Adrenal gland (tissue), 12 donors: ENCODE measurements around the gene FAM240A. TPM values are rescaled to one million over a fixed set of nuclear protein-coding genes. Genes with fewer than 3 reads are reported as not detected.

ENCODE experiments used
- DNase-seq, 7 donors: peaks; one replicate each; pipeline ENCODE4 v3.0.0-alpha.2; 2019 to 2020
- H3K27ac ChIP-seq, 5 donors: fragments of 200-600 bp; sonication (generic) in 4 of 5; 1 replicate in 3 of 5; 2 replicates in 2 of 5; pipeline versions ENCODE4 v1.5.1 to v1.8.0; 2016 to 2020; ENCODE audit warnings: mild to moderate bottlenecking in 1 of 5
- H3K27me3 ChIP-seq: fragments of 200-600 bp; 2 replicates; pipeline ENCODE4 v1.8.0; 2021
- H3K36me3 ChIP-seq, 2 donors: fragments of 200-600 bp; replicated peaks in 1 of 2; 1 replicate in 1 of 2; 2 replicates in 1 of 2; pipeline versions ENCODE4 v1.5.1 to v1.8.0; 2018 to 2022
- H3K4me1 ChIP-seq, 2 donors: fragments of 200-600 bp; replicated peaks in 1 of 2; 1 replicate in 1 of 2; 2 replicates in 1 of 2; pipeline versions ENCODE4 v1.5.1 to v1.8.0; 2018 to 2021
- H3K4me3 ChIP-seq, 4 donors: fragments of 200-600 bp; sonication (generic) in 3 of 4; one replicate each; pipeline ENCODE4 v1.5.1; 2016 to 2018
- H3K9me3 ChIP-seq, 3 donors: fragments of 200-600 bp; sonication (generic) in 1 of 3; replicated peaks in 1 of 3; 1 replicate in 2 of 3; 2 replicates in 1 of 3; pipeline versions ENCODE4 v1.5.1 to v1.8.0; 2016 to 2021
- CTCF ChIP-seq, 6 experiments: fragments of 450-650 bp in 4 of 6; fragments of 200-600 bp in 2 of 6; sonication (generic) in 1 of 6; IDR thresholded peaks; 1 replicate in 5 of 6; 2 replicates in 1 of 6; pipeline versions ENCODE4 v1.5.1 to v1.8.0; 2016 to 2021; ENCODE audit warnings: antibody characterized with exemption in 6 of 6, mild to moderate bottlenecking in 2 of 6, moderate library complexity in 1 of 6
- POLR2A ChIP-seq, 2 donors: fragments of 450-650 bp; IDR thresholded peaks; one replicate each; pipeline ENCODE4 v1.6.1; 2017; ENCODE audit warnings: antibody characterized with exemption in 2 of 2, mild to moderate bottlenecking in 2 of 2, moderate library complexity in 1 of 2
- WGBS, 4 donors: extraction: QIAGEN DNeasy Blood & Tissue Kit in 2 of 4; methylation state at CpG; one replicate each; pipeline versions ENCODE4 v1.1.5 to v1.1.7; 2013 to 2017; 5-methylcytosine and 5-hydroxymethylcytosine counted together
- intact Hi-C, 2 donors: fragments of 100-400 bp; cut with DNase I; formaldehyde crosslinking; loops; one replicate each; pipeline versions ENCODE4 v1.14.1 to v1.15.0; 2022 to 2023
- polyA plus RNA-seq, 3 donors: library from polyadenylated mRNA; stranded (reverse); fragments of 200-250 nt in 2 of 3; fragments of 350-450 nt in 1 of 3; fragmentation: Illumina TruSeq in 1 of 3; extraction: RNeasy Lipid Tissue Mini Kit (QIAGEN cat#74804) in 1 of 3; gene quantifications; one replicate each; pipeline ENCODE4 v1.2.3, GENCODE V29; 2013 to 2014
- total RNA-seq, 9 donors: library from RNA; depleted of rRNA in 4 of 9; stranded (reverse); fragments of >200 nt in 4 of 9; fragments of 120-200 nt in 1 of 9; fragmentation: NEBNext Ultra II Directional in 1 of 9; extraction: Animal tissue kit (Norgen Biotek cat#: 25700) in 1 of 9; gene quantifications; one replicate each; pipeline versions ENCODE4 v1.1.0 to v1.2.4, GENCODE V29; 2013 to 2023
- donor health status: healthy with polysubstance abuse.
- donor health status: Bipolar disorder and iron deficiency.
- donor health status: DM: yes; HTN: yes; CAD: no.
- donor health status: DM: no; HTN: no; CAD: no.
- donor health status: DM: no; HTN: no; CAD: no.
- donor health status: DM: yes; HTN: yes; CAD: no.

The FAM240A gene
- total and polyA plus RNA-seq, 12 donors: 0.25 TPM; not detected in 11

DNA sequence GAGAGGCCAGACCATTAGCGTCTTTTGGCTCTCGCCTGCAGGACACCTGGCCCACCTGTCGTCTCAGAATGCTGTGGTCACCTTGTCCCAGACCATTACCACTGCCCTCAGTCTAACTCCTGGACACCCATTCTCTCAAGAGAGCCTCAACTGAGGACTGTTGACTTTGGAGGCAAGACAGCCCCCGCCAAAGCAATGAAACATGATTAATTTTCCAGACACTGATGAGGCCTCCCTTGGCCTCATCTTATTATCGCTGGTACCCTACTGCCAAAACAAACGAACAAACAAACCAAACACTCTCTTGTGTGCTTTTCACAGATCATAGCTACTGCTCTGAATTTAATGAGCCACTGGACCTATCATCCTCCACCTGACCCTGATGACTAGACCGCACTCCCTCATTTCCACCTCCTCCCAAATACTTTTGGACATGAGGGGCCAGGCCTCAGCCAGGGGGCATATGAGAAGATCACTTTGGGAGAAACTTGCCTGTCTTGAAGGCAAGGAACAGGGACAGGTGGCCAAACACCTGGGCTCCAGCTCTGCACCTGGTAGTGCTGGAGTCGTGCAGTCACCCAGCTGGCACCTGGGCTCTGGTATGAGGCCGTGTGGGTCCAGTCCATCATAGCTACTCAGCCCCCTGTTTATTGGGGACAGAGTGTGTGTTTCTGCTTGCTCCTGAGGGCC lies 53.6 kb downstream of the FAM240A start:
- TF ChIP-seq CTCF (IDR thresholded peaks at IDR 0.05): no peak
- TF ChIP-seq POLR2A (IDR thresholded peaks at IDR 0.05): no peak
- Histone ChIP-seq H3K4me1 (peaks cover 0 to 4% of the 10 kb centered on the region in 2 donors), H3K36me3 (no peaks in the 10 kb centered on the region), H3K27ac (no peak overlapping the region), H3K9me3 (no peaks in the 10 kb centered on the region), H3K4me3 (no peak overlapping the region), H3K27me3 (no peaks in the 10 kb centered on the region)
- intact Hi-C loops: no loop called here
- peak in 4 of 7 donors; percentile 4 to 39 (median 10) for DNase-seq
- 64 to 85% (median 80%) methylated on average over 6 to 9 of the region's 9 CpGs for WGBS, 4 donors

- no peak overlapping the region for H3K27ac ChIP-seq
- TF ChIP-seq CTCF (IDR thresholded peaks at IDR 0.05) (no peak), POLR2A (IDR thresholded peaks at IDR 0.05) (no peak)
- no peaks in the 10 kb centered on the region for H3K27me3 ChIP-seq
- intact Hi-C loops: no loop called here
- H3K4me1 ChIP-seq: peaks cover 0 to 4% of the 10 kb centered on the region in 2 donors
- no peaks in the 10 kb centered on the region for H3K36me3 ChIP-seq
- WGBS, 4 donors: 74 to 80% (median 77%) methylated on average over 4 to 7 of the region's 7 CpGs
- peak in 4 of 7 donors; percentile 2 to 44 (median 12) for DNase-seq
- H3K9me3 ChIP-seq: no peaks in the 10 kb centered on the region
- no peak overlapping the region for H3K4me3 ChIP-seq
Measured at GRCh38 chr3:46666453-46666845, 54.1 kb downstream of the FAM240A start.

- DNase-seq: peak in 5 of 7 donors; percentile 4 to 36 (median 12)
Measured at GRCh38 chr3:46667061-46667621, 54.8 kb downstream of the FAM240A start.

More at GRCh38 chr3:46667061-46667621, 54.8 kb downstream of the FAM240A start:
- Histone ChIP-seq H3K27me3 (no peaks in the 10 kb centered on the region), H3K36me3 (no peaks in the 10 kb centered on the region), H3K27ac (no peak overlapping the region), H3K4me3 (no peak overlapping the region), H3K4me1 (peaks cover 0 to 4% of the 10 kb centered on the region in 2 donors), H3K9me3 (no peaks in the 10 kb centered on the region)
- intact Hi-C loops: no loop called here
- WGBS, 4 donors: 67 to 92% (median 86%) methylated on average over 1 to 8 of the region's 8 CpGs
- TF ChIP-seq CTCF (IDR thresholded peaks at IDR 0.05): no peak
- no peak for TF ChIP-seq POLR2A (IDR thresholded peaks at IDR 0.05)
